Heart right ventricle (tissue), 16 donors: ENCODE measurements around the gene GRIA3. TPM values are rescaled to one million over a fixed set of nuclear protein-coding genes. Genes with fewer than 3 reads are reported as not detected.

Source experiments
- ATAC-seq, 8 donors: fragments of 200-7000 bp; cut with Tn5 transposase; one replicate each; pipeline ENCODE4 v1.9.1; 2020; ENCODE audit warnings: mild to moderate bottlenecking in 8 of 8, moderate library complexity in 8 of 8, moderate number of reproducible peaks in 1 of 8
- DNase-seq, 2 donors: peaks; one replicate each; pipeline ENCODE4 v3.0.0-alpha.2; 2020
- H3K27ac ChIP-seq, 10 donors: fragments of 200-600 bp; sonication (generic) in 2 of 10; one replicate each; pipeline versions ENCODE4 v1.5.0 to v1.8.0; 2020 to 2022; ENCODE audit warnings: mild to moderate bottlenecking in 3 of 10
- H3K27me3 ChIP-seq, 7 donors: fragments of 200-600 bp; one replicate each; pipeline ENCODE4 v1.8.0; 2021 to 2022; ENCODE audit warnings: mild to moderate bottlenecking in 2 of 7
- H3K36me3 ChIP-seq, 9 donors: fragments of 200-600 bp; sonication (generic) in 1 of 9; one replicate each; pipeline versions ENCODE4 v1.5.0 to v1.8.0; 2020 to 2022; ENCODE audit warnings: mild to moderate bottlenecking in 2 of 9
- H3K4me1 ChIP-seq, 9 donors: fragments of 200-600 bp; sonication (generic) in 1 of 9; one replicate each; pipeline versions ENCODE4 v1.5.0 to v1.8.0; 2020 to 2022; ENCODE audit warnings: mild to moderate bottlenecking in 4 of 9
- H3K4me3 ChIP-seq, 10 donors: fragments of 200-600 bp; sonication (generic) in 2 of 10; one replicate each; pipeline versions ENCODE4 v1.5.0 to v1.8.0; 2020 to 2022; ENCODE audit warnings: mild to moderate bottlenecking in 7 of 10, moderate library complexity in 2 of 10
- H3K9me3 ChIP-seq, 11 donors: fragments of 200-600 bp in 10 of 11; sonication (generic) in 2 of 11; one replicate each; pipeline versions ENCODE4 v1.5.0 to v1.8.0; 2013 to 2022; ENCODE audit warnings: mild to moderate bottlenecking in 2 of 11, control low read depth in 1 of 11, moderate library complexity in 1 of 11
- CTCF ChIP-seq, 9 donors: fragments of 200-600 bp; sonication (generic) in 2 of 9; IDR thresholded peaks; one replicate each; pipeline versions ENCODE4 v1.5.0 to v1.8.0; 2021 to 2022; ENCODE audit warnings: antibody characterized with exemption in 9 of 9, mild to moderate bottlenecking in 5 of 9, moderate library complexity in 1 of 9
- WGBS, 2 donors: extraction: QIAGEN DNeasy Blood & Tissue Kit; methylation state at CpG; one replicate each; pipeline ENCODE4 v1.1.7; 2013; ENCODE audit warnings: inconsistent platforms in 1 of 2; 5-methylcytosine and 5-hydroxymethylcytosine counted together
- intact Hi-C, 10 donors: fragments of 100-400 bp; cut with DNase I; formaldehyde crosslinking; loops; one replicate each; pipeline versions ENCODE4 v1.11.1 to v1.14.2; 2022
- polyA plus RNA-seq, 2 donors: library from polyadenylated mRNA; stranded (reverse); fragments of 200-250 nt; gene quantifications; one replicate each; pipeline ENCODE4 v1.2.3, GENCODE V29; 2013
- total RNA-seq, 10 donors: library from RNA; stranded (reverse); fragmentation: NEBNext Ultra II Directional in 3 of 10; extraction: Animal tissue kit (Norgen Biotek cat#: 25700) in 3 of 10; gene quantifications; one replicate each; pipeline versions ENCODE4 v1.2.1 to v1.2.4, GENCODE V29; 2021 to 2023
- donor health status: Arrhythmogenic right ventricular cardiomyopathy.
- donor health status: ischemic (EF 13 %, LVEDD 7.1; RV severe dilation, severe dysfunction).
- donor health status: healthy with polysubstance abuse.
- donor health status: DM: no; HTN: yes; CAD: no.
- donor health status: DM: no; HTN: no; CAD: no.
- donor health status: ischemic (EF 25% LVEDD 6.9; RV normal size, moderate dysfunction).
- donor health status: ischemic (EF 25% LVEDD 5.7; RV mildly dilated, moderate dysfunction).
- donor health status: healthy.
- donor health status: DM: yes; HTN: yes; CAD: no.
- donor health status: Ischemic cardiomyopathy.
- donor health status: ischemic (EF 35%, LVEDD 5.7; RV mildly dilated, moderate dysfunction).
- donor health status: nonischemic (EF 11% LVEDD 7.7; RV severe dilation, severe dysfunction).
- donor health status: DM: yes; HTN: yes; CAD: no.
- donor health status: PGD.
- donor health status: ischemic (EF 29% LVEDD 5.4; RV normal size, mild dysfunction).
- donor health status: nonischemic (EF 23%, LVEDD 6.1; RV moderate dilation, normal function).

Gene GRIA3
- total and polyA plus RNA-seq, 12 donors, result 0.06 to 12.4 (median 1.2) TPM

DNA sequence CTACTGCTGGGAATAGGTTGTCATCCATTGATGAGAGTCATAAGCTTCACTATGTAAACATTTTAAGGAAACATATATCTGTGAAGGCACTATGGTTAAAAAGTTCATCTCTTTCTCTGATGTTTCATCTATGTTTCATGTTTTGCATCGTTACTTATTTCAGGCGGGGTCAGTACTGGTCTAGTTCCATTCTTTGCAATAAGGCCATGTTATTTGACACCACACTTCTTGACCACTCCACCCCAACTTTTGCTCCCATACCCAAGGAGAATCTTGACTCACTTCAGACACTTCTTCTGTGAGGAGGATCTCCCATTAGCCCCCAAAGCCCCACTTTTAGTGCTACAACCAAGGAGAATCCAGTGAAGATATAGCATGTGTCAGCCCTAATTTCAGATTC, 119.4 kb downstream of the GRIA3 start:
- H3K4me1 ChIP-seq, result no peaks in the 10 kb centered on the region
- TF ChIP-seq CTCF (IDR thresholded peaks at IDR 0.05), result no peak
- H3K36me3 ChIP-seq, result no peaks in the 10 kb centered on the region
- no peaks in the 10 kb centered on the region for H3K27me3 ChIP-seq
- H3K9me3 ChIP-seq, result no peaks in the 10 kb centered on the region
- no peak overlapping the region for H3K4me3 ChIP-seq
- H3K27ac ChIP-seq, result no peak overlapping the region
- ATAC-seq, result no peak
- 76 to 96% methylated on average over 2 of the region's 2 CpGs for WGBS, 2 donors
- DNase-seq, result no peak
- intact Hi-C loops, result no loop called here

- Histone ChIP-seq H3K9me3 (no peaks in the 10 kb centered on the region), H3K27me3 (no peaks in the 10 kb centered on the region), H3K36me3 (no peaks in the 10 kb centered on the region), H3K4me1 (no peaks in the 10 kb centered on the region), H3K4me3 (no peak overlapping the region), H3K27ac (no peak overlapping the region)
- ATAC-seq (no peak), DNase-seq (no peak)
- 94 to 100% methylated on average over 4 to 5 of the region's 5 CpGs for WGBS, 2 donors
- intact Hi-C loops, result no loop called here
- no peak for TF ChIP-seq CTCF (IDR thresholded peaks at IDR 0.05)
These were observed 124.6 kb downstream of the GRIA3 start for GRCh38 chrX:123308658-123309057.

GRCh38 chrX:123310112-123310511, 126.0 kb downstream of the GRIA3 start:
- H3K36me3 ChIP-seq, result no peaks in the 10 kb centered on the region
- ATAC-seq (no peak), DNase-seq (no peak)
- no peak overlapping the region for H3K4me3 ChIP-seq
- TF ChIP-seq CTCF (IDR thresholded peaks at IDR 0.05), result no peak
- intact Hi-C loops, result no loop called here
- no peaks in the 10 kb centered on the region for H3K27me3 ChIP-seq
- no peak overlapping the region for H3K27ac ChIP-seq
- H3K4me1 ChIP-seq, result no peaks in the 10 kb centered on the region
- no peaks in the 10 kb centered on the region for H3K9me3 ChIP-seq

DNA sequence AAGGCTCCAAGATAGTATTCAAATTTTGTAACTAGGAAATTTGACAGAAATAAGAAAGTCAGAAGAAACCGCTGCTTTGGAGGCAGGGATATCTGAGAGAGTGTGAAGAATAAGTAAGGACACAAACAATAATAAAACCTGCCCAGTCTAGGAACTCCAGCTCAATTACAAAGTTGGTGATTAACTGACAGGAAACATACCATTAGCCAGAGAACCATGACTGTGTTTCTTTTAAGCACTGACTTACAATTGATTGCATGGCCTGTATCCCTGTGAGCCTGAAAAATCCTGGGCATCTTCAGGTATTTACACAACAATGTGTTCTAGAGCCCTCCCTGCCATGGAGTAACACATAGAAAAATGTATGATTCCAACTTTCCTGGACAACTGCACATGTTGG, 127.4 kb downstream of the GRIA3 start:
- no peaks in the 10 kb centered on the region for H3K36me3 ChIP-seq
- H3K27ac ChIP-seq, result no peak overlapping the region
- intact Hi-C loops, result no loop called here
- H3K9me3 ChIP-seq, result no peaks in the 10 kb centered on the region
- H3K27me3 ChIP-seq, result no peaks in the 10 kb centered on the region
- no peak for ATAC-seq
- TF ChIP-seq CTCF (IDR thresholded peaks at IDR 0.05), result no peak
- no peak for DNase-seq
- no peaks in the 10 kb centered on the region for H3K4me1 ChIP-seq
- no peak overlapping the region for H3K4me3 ChIP-seq
- WGBS, 2 donors, result 83 to 89% methylated on average over 1 of the region's 1 CpG

GRCh38 chrX:123313486-123313885, 129.4 kb downstream of the GRIA3 start:
- intact Hi-C loops, result no loop called here
- Histone ChIP-seq H3K27ac (no peak overlapping the region), H3K4me1 (no peaks in the 10 kb centered on the region), H3K4me3 (no peak overlapping the region), H3K36me3 (no peaks in the 10 kb centered on the region), H3K9me3 (no peaks in the 10 kb centered on the region), H3K27me3 (no peaks in the 10 kb centered on the region)
- no peak for TF ChIP-seq CTCF (IDR thresholded peaks at IDR 0.05)
- ATAC-seq (no peak), DNase-seq (no peak)
